Keratinocyte (primary cell): ENCODE data around the gene VRK3.

Source experiments
- EZH2 ChIP-seq: IDR thresholded peaks from one replicate; pipeline ENCODE4 v1.6.1; 2012; ENCODE audit warnings: inconsistent platforms, mild to moderate bottlenecking, low read length, moderate library complexity
- TF ChIP-seq, protein P1 (sequence below), 3 experiments: IDR thresholded peaks in 1 of 3; conservative IDR thresholded peaks in 1 of 3; optimal IDR thresholded peaks in 1 of 3; 2 replicates in 2 of 3; 3 replicates in 1 of 3; pipeline versions ENCODE3 to v1.5.1; 2011; ENCODE audit warnings: low read length in 3 of 3, mild to moderate bottlenecking in 3 of 3, moderate library complexity in 2 of 3, control low read depth in 1 of 3, inconsistent platforms in 1 of 3; ENCODE audit not compliant: insufficient read depth in 2 of 3; ENCODE audit errors: extremely low read depth in 1 of 3

DNA sequence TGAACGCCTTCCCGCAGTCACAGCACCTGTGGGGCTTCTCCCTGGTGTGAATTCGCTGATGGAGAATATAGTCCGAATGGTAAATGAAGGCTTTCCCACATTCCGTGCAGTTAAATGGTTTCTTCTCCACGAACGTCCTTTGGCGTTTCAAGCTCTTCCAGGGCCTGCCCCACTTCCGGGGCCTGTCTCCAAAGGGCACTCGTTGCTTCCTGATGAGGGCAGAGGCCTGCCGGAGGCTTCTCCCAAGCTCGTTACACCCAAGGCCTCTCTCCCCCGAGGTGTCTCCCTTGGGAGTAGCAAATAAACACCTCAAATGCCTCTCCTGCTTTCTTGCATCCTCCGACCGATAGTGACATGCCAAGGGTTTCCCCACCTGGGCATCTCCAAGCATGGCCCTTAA, 34.9 kb upstream of the VRK3 start:
- TF ChIP-seq, protein P1, sequence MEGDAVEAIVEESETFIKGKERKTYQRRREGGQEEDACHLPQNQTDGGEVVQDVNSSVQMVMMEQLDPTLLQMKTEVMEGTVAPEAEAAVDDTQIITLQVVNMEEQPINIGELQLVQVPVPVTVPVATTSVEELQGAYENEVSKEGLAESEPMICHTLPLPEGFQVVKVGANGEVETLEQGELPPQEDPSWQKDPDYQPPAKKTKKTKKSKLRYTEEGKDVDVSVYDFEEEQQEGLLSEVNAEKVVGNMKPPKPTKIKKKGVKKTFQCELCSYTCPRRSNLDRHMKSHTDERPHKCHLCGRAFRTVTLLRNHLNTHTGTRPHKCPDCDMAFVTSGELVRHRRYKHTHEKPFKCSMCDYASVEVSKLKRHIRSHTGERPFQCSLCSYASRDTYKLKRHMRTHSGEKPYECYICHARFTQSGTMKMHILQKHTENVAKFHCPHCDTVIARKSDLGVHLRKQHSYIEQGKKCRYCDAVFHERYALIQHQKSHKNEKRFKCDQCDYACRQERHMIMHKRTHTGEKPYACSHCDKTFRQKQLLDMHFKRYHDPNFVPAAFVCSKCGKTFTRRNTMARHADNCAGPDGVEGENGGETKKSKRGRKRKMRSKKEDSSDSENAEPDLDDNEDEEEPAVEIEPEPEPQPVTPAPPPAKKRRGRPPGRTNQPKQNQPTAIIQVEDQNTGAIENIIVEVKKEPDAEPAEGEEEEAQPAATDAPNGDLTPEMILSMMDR (optimal IDR thresholded peaks at IDR 0.05 in 1 of 3, IDR thresholded peaks at IDR 0.05 in 1 of 3, conservative IDR thresholded peaks at IDR 0.05 in 1 of 3; ENCODE audit: extremely low read depth in 1 of 3, insufficient read depth in 2 of 3, low read length in 3 of 3): no peak
- no peak for TF ChIP-seq EZH2
